Stimulated activated CD4-positive, alpha-beta T cell treated with anti-CD3 and anti-CD28 coated beads, Interleukin-2, amount 100 ng/mL, for 24 hours (primary cell): ENCODE results near the gene SNTG2.

Experiments
- DNase-seq, 2 donors: peaks; one replicate each; pipeline ENCODE4 v3.0.0-alpha.2; 2020

Gene SNTG2

DNA sequence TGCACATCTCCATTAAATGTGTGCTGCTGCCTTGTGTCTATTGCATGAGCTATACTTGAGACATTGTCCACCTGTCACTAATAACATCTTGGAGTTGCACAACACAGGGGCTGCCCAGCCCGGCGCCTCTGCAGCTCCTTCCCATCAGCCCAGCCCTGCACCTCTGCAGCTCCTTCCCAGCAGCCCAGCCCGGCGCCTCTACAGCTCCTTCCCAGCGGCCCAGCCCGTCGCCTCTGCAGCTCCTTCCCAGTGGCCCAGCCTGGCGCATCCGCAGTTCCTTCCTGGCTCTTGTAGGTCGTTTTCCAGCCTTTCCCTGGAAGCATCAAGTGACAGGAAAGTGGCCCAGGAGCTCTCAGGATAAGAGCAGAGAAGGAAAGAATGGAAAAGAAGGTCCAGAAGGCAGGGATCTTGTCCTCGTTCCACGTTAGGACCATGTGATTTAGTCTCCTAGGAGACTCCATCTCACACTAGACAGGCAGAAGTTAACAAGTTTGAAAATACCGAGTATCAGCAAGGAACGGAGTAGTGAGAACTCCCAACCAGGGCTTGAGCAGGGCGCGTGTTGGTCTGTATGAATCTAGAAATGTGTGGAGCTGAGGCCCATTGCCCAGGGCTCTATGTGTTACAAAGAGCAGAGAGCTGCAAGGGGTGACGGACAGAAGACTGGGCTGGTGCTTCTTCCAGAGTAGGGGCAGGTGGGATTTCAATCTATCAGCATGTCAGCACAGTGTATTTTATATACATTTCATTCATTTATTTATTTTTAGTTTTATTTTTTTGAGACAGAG lies 346.9 kb downstream of the SNTG2 start:
- DNase-seq, result no peak

DNA sequence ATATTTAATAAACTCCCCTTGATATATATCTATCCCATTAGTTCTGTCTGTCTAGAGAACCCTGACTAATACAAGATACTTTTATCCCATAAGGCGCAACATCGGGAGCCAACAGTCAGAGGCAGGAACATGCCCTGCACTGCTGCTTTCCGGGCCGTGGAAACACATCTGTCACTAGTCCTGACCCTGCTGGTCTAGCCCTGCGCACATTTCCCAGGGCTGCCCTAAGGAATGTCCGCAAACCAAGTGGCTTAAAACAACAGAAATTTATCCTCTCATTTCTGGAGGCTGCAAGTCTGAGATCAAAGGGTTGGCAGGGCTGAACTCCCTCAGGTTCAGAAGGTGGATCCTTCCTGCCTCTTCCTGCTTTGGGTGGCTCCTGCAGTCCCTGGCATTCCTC lies 348.4 kb downstream of the SNTG2 start:
- DNase-seq, result no peak

DNA sequence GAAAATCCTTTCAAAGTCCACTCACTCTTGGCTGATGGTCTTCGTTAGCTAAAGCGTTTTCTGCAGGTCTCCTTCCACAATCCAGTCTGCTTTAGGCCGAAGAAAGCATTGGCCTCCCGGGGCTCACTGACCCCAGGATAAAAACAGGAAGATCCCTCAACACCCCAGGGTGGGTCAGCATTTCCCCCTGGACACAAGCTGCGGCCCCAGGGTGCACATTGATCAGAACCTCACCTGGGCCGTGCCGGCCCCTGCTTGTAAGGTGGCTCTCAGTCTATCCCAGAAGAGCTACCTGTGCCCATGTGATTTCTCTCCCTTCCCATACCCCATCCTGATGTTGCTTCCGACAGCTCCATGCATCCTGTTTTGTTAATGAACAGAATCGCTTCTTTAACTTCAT lies 349.6 kb downstream of the SNTG2 start:
- no peak for DNase-seq

- DNase-seq, result no peak
Observed at GRCh38 chr2:1301056-1301455, 350.4 kb downstream of the SNTG2 start.

DNA sequence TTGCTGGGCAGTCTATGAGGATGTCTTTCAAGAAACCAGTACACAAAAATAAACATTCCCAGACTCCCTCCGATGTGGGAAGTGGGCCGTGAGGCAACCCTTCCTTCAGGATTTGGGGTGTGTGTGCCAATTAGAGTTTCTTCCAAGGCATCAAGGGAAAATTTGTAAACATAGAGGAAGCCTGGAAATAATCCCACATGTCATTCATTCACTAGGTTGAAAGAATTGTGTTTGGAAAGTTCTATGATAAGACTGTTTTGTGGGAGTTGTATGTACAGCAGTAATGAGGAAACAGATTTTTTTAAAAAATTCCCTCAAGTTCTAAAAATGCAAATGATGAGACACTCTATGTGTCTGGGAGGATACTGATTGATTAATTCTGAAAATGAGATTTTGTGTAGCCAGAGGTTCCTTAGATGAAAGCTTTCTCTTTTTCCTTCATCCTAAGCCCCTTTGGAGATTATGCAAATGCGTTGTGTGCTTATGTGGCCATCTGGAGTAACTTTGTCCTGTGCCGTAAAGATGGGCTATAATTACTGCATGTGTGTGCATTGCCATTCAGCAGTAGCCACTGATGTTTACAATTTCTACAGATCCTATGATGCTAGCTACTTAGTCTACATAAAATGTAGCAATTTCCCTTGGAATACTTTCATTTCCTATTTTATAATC lies 354.8 kb downstream of the SNTG2 start:
- no peak for DNase-seq

DNA sequence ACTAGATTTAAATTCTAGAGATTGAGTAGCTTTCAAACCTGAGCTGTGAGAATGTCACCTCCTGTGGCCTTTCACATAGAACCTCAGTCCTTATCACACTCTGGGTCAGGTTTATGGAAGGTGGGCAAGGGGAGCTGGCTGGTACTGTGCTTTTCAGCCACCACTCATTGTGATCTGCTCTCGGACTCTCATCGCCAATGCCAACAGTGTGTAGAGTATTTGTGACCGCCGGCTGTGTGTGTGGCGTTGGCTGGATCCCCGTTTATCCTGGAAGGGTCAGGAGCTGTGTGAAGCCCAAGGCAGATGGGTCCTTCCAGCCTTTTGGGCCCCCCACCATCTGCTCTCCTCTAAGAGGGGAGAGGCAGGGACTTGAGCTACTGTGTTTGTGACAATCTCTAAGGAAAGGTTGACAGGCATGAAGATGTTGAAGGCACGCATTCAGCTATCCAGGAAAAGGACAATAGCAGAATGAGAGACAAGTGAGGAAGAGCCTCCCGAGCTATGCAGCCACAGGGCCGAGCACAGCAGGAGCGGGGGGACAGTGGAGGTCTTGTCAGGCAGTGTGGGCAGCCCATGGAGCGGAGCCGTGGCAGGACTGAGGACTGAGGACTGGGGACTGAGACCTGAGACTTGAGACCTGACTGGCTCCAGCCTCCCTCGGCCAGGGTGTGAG lies 355.5 kb downstream of the SNTG2 start:
- no peak for DNase-seq

DNA sequence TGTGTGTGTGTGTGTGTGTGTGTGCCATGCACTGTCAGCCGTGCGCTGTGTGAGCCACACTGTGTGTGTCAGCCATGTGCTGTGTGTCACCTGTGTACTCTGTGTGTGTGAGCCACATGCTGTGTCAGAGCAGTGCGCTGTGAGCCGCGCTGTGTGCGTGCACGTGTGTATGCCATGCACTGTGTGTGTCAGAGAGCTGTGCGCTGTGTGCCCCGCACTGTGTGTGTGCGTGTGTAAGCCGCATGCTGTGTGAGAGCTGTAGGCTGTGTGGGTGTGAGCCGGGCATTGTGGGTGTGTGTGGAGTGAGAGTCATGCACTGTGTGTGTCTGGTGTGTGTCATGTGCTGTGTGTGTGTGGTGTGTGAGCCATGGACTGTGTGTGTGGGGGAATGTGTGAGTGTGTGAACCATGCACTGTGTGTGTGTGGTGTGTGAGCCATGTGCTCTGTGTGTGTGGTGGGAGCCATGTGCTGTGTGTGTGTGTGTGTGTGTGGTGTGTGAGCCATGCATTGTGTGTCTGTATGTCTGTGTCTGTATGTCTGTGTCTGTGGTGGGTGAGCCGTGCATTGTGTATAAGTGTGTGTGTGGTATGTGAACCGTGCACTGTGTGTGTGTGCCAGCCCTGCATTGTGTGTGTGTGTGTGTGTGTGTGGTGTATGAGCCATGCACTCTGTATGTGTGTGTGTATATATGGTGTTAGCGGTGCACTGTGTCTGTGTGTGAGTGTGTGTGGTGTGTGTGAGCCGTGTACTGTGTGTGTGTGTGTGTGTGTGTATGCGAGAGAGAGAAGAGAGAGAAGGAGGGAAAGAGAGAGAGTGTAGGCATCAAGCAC lies 356.3 kb downstream of the SNTG2 start:
- no peak for DNase-seq

DNA sequence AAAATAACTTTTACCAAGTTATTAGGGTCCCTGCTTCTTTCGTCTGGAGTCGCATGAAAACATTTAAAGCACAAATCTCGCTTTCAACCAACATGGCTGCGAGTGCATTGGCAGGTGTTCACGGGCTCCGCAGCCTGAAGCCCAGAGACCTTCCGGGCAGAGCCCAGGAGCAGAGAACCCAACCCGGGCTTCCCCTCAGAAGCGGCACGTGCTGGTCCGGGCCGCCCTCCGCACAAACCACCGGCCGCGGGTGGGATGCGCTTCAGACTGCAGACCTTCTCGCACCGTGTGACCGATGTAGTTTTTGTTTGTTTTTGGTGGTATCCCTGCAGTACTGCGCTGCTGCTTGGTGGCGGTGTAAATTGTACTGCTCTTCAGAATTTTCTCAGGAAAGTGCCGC lies 357.0 kb downstream of the SNTG2 start:
- no peak for DNase-seq

GRCh38 chr2:1308678-1309077 lies 358.0 kb downstream of the SNTG2 start:
- no peak for DNase-seq

DNA sequence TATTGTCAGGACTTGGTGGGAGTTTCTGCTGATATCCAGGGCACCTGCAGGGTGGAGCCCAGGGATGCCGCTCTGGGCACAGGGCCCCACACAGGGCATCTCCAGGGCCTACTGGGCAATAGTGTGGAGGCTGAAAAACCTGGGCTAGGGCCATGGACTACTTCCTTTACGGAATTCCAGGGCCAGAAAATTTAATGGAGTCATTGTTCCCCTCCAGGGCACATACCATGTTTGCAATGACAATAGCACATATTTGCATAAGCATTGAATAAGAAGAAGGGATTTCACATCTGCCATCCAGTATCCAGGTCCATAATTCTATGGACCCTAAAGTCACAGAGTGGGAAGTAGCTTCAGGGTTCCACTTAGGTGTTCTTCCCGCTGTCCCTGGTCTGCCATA lies 358.9 kb downstream of the SNTG2 start:
- DNase-seq, result no peak

GRCh38 chr2:1310202-1310601 lies 359.6 kb downstream of the SNTG2 start:
- DNase-seq, result no peak

DNA sequence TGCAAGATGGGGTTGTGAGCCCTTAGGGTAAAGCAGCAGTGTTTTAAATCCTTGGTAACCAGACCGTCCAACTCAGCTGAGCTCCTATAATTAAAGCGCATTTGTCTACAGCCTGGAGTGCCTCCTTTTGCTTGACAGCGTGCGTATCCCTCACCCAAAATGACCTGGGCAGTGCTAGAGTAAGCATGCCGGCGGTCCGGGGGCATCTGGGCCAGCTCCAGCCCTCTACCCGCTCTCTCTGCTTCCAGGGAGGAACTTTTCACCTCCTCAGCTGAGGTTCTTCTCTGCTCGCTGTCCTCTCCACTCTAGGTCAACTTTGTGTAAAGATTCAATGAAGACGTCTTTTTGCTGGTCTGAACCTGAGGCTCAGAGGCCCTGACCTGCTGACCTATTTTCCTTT lies 360.2 kb downstream of the SNTG2 start:
- no peak for DNase-seq

DNA sequence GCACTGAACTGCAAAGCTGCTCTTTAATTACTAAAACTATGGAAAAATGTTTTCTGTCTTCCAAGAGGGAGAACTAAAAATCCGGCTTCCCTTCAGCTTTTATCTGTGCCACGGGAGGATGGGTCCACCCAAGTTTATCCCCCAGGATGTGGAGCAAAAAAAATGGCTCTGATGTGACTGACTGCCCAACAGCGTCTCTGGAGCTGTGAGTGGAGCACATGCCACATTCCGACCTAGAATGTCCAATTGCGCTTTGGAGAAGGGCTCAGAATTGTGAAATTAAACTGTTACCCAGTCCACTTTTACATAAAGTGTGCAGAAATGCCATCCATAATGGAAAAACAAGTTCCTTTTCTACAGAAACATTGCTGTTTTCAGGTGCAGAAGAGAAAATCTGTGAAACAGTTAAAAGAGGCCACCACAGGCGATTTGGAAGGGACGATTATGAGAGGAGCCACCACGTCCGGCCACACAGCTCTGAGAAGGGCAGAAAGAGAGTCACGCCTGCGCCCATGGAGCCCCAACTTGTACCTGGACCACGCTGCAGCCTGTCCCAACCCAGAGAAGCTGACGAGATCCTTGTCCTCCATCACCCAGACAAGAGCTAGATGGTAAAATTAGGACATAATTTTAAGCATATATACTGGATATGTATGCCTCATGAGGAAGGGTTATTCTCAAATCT lies 362.7 kb downstream of the SNTG2 start:
- DNase-seq, result no peak

DNA sequence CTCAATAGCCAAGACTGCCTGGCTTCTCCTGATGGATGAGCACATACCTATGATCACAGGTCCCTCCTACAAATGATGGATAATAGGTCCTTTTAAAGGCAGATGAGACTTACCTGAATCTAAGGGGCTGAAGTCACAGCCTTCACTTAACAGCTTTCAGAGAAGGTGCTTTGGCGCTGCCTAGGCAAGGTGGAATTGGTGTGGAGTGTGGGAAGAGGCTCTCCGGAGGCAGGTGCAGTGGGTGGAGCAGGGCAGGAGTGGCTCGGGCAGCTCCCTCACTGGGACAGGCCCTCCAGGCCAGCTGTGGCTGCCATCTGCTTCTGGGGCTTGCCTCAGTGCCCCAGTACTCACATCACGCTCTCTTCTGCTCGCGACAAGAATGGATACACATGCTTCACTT lies 363.6 kb downstream of the SNTG2 start:
- no peak for DNase-seq

GRCh38 chr2:1318366-1319009 lies 367.8 kb downstream of the SNTG2 start:
- DNase-seq, result no peak

DNA sequence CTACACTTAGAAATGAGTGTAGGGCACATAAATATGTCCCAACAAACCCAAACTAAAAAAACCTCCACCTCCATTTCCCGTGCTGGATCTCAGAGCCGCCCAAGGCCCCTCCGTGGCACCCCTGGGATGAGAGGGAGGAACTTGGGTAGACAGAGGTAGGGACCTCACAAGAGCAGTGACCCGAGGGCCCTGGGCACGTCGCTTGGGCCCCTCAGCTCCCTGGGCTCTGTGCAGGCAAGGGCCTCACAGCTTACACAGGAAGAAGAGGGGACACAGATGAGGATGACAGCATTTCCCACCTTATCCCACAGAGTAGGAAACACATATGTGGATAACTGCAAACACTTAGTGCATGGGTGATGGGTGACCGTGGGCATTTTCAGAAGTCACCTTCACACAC lies 368.7 kb downstream of the SNTG2 start:
- DNase-seq, result no peak

DNA sequence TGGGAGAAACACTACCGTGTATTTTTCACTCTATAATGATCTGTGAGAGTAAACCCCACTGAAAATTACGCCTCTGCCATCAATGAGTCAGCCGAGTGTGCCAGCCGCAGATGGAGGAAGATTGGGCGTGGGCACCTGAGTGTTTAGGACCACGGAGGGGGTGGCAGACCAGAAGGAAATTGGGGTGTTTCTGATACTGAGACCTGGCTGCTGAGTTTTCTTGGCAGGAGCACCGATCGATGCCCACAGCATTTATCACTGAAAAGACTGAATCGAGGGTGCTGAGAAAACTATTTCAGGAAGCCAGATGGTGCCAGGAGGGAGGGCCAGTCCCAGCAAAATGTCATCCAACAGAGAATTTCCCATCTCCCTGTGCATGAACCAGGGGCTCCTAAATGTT lies 370.7 kb downstream of the SNTG2 start:
- DNase-seq, result no peak

DNA sequence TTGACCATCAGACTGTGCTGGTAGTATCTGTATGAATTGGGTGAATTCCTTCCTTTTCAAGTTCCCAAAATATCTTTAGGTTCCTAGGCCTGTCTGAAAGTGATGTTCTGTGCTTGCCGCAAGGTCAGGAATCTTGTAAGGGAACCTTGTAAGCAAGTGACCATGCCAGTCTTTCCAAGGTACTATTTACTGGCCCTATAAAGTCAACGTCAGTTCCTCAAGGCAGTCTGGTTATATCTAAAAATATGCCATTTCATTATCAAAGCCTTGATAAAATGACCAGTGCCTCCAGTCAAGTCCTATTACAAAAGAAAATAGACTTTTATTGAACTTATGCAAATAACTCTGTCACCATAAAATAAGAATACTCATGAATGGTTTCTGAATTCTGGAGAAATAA lies 374.2 kb downstream of the SNTG2 start:
- no peak for DNase-seq

- no peak for DNase-seq
Observed at GRCh38 chr2:1328684-1329083, 378.0 kb downstream of the SNTG2 start.

- DNase-seq, result no peak
Observed at GRCh38 chr2:1339388-1340140, 388.9 kb downstream of the SNTG2 start.

- no peak for DNase-seq
Observed at GRCh38 chr2:1340141-1340512, 389.5 kb downstream of the SNTG2 start.
